SW 1271 (cell line): ENCODE measurements around the gene NHLRC4.
A peak's percentile ranks its signal among the peaks of the same experiment; 100 is the strongest.

Experiments used
- DNase-seq, 2 experiments: peaks; one replicate each; lab custom pipeline; 2025; lab: John Stamatoyannopoulos, UW

Gene NHLRC4

DNA sequence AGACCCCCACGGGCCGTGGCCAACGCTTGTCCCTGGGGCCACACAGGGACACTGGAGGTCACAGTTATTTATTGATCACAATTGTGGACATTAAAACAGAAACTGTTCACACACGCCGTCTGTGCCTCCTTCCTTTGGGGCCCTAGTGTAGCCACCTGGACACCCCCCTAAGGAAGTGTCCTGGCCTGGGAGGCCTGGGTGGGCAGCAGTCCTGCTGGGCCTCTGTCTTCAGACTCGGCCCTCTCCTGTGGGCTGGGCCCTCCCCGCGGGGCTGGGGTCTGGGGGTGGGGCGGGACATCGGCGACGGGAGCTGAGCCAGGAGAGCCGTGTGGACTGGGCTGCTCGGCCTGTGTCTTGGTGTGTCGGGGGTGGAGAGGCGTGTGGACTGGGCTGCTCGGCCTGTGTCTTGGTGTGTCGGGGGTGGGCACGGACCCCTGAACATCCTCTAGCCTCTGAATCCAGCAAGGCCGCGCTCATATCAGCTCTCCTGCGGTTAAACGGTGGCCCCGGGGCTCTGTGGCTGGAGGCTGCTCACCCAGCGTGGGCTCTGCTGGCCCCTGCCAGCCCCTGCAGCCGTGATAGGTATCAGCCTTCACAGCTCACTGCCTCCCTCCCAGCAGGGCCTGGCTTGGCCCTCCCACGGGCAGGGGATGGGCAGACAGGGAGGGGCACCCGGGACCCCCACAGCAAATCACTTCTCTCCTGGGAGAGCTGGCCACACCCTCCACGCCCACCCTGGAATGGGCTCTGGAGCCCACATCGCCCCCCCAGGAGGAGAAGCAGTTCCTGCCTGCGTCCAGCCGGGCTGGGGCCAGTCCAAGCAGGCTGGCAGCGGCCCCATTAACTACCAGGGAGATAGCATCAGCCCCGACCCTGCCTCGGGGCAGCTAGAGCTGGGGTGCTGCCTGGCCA is 1.1 kb upstream of the NHLRC4 start:
- no peak for DNase-seq

DNA sequence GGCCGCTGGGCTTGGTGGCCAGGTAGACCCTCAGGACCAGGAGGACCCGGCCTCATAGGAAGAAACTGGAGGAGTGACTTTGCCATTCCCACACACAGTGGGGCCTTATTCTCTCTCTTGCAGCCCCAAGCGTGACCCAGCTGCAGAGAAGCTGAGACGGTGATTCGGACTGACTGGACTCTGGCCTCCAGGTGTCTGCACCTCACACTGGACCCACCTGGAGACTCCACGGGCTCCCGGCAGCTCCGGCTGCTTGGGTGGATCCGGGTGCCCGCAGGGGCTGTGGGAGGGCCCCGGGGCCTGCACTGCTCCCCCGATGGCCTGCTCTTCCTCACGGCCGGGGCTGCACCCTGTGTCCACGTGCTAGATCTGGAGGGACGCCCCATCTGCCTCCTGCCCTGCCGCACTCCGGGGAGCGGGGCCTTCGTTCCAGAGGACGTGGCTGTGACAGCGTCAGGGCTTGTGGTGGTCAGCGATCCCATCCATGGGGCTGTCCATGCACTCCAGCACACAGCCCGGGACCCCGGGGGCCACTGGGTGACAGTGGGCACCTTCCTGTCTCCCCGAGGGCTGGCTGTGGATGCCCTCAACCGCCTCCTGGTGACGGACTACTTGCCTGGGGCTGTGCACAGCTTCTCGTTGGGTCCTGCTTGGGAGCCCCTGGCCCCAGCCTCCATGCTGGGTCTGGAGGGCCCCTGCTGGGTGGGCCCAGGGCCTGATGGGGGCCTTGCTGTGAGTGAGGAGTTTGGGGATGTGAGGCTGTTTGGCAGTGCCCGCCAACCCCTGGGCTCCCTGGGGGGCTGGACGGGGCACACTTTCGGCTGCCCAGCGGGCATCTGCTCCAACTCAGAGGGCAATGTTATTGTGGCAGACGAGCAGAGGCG is 810 bp downstream of the NHLRC4 start:
- DNase-seq = no peak

DNA sequence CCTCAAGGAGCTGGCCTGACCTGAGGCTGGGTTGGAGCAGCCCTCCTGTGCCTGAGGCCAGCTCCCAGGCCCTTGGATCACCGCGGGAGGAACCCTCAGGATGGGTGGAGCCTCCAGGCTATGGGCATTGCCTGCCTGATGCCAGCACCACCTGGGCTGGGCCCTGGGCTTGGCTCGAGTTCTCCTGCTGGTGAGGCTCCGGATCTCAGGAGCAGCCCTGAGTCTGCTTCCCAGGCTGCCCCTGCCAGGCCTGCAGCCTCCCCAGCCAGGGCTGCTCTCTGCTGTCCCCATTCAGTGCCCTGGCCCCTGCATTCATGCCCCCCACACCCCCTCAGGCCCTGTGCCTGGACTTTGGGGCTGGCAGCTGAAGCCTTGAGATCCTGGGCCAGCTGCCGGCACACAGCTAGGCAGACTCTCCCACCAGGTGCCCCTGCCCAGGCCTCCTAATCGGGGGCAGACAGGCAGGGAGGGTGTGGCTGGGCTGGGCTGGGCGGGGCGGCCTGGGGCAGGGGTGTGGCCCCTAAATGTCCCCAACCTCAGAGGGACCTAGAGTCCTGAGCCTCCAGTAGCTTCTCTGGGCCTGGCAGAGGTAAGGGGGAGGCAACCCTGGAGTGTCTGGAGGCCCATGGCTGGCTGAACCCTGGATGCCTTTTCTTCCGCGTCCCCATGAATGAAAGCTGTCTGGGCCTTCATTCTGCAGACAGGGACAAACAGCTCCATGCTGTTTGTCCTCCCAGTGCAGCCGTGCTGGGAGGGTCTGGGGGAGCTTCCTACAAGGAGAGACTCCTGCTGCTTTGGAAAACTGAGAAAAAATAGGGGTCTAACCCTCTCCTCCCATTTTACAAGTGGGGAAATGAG is 1.8 kb downstream of the NHLRC4 start:
- no peak for DNase-seq

DNA sequence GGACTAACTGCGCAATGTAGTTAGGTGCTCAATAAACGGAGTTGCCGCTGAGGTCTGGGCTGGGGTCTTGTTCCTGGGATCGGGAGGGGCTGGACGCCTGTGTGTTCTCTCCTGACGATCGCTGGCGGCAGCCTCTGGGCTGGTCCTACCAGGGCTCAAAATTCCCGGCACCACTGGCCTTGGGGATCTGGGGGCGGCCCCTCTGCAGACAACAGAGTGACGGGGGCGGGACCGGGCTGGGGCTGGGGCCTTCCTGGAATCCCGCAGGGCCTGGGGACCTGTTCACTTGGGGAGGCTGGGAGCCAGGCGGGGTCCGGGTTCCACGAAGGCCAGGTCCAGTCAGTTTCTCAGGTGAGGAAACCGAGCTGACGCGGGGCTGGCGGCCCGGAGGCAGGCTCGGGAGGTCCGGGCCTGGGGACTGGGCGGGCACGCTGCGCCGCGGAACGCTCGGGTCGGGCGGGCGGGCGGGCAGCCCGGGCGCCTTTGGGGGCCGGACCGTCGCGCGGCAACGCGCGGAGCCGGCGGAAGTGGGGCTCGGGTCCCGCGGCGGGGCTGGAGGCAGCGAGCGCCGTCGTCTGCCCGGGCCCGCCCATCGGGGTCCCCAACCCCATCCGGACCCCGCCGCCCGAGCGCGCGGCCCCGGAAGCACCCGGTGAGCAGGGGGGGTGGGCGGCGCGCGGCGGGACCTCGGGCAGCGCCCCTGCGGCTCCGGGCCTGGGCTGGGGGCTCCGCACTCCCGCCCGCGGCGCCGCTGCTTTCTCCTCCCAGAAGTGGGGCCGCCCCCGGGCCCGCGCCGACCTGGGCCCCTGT is 2.8 kb downstream of the NHLRC4 start, which contains the start of gene PIGQ:
Gene PIGQ (plus strand): TSS at position 524 of the 810 bp plus-strand sequence. CDS start 4,107 bp downstream, outside the sequence.
- peak in 1 of 2 experiments; percentile 15 for DNase-seq

DNA sequence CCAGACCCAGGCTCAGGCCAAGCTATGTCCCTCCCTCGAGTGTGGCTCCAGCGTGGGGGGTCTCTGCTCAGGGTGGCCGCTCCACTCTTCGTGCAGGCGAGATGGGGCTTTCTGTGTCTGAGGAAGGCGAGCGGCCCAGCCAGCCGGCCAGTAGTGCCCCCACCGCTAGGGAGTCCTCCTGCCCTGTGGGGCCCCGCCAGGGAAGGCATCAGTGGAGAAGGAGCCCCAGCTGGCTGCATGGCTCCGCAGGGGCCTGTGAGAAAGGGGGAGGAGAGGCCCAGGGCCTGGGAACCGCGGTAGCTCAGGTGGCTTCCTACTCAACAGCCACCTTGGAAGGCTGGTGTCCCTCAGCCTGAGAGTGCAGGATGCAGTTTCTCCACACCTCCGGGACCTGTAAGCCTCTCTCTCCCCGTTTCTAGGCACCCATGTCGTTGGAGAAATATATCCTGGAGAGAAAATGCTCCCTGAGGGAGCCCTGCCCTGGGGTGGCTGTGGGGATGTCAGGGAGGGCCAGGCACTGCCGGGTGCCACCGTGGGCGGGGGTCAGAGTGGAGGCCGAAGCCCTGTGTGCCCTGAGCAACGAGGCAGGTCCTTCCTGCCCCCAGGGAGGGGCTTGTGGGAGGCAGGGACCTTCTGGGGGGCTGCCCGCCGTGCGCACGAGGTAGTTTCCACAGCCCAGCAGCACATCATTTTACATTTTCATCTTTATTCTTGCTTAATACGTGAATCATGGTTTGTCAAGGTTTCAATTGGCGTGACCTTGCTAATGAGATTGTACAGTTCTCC is 6.3 kb downstream of the NHLRC4 start:
- no peak for DNase-seq

DNA sequence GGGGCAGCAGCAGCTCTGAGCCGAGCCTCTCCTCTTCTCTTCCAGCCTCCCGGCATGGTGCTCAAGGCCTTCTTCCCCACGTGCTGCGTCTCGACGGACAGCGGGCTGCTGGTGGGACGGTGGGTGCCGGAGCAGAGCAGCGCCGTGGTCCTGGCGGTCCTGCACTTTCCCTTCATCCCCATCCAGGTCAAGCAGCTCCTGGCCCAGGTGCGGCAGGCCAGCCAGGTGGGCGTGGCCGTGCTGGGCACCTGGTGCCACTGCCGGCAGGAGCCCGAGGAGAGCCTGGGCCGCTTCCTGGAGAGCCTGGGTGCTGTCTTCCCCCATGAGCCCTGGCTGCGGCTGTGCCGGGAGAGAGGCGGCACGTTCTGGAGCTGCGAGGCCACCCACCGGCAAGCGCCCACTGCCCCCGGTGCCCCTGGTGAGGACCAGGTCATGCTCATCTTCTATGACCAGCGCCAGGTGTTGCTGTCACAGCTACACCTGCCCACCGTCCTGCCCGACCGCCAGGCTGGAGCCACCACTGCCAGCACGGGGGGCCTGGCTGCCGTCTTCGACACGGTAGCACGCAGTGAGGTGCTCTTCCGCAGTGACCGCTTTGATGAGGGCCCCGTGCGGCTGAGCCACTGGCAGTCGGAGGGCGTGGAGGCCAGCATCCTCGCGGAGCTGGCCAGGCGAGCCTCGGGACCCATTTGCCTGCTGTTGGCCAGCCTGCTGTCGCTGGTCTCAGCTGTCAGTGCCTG is 7.4 kb downstream of the NHLRC4 start:
- DNase-seq = no peak

DNA sequence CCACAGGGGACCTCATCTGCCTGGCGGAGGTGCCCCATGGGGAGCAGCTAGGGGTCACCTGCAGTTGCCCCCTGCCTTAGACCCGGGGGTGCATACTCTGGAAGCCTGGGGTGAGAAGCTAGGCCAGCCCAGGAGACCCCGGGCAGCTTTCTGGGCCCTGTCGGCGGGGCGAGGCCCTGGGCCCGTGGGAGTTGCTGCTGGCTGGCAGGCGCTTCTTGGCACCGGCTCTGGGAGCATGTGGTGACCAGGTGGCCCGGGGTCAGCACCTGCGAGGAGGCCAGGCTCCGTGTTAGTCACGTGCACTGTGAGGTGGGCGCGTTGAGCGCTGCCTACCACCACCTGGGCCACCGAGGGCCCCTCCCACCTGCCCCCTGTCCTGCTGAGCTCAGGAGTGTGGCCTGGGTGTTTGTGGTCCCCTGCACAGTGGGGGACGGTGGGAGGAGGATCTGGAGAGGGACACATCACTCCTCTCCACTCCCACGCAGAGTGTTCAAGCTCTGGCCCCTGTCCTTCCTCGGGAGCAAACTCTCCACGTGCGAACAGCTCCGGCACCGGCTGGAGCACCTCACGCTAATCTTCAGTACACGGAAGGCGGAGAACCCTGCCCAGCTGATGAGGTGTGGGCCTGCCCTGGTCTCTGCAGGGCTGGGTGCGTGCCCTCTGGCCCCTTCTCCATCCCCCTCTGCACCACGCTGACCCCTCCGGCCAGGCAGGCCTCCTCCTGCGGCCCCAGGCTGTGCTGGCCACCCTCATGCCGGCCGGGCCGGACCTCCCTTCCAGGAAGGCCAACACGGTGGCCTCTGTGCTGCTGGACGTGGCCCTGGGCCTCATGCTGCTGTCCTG is 8.8 kb downstream of the NHLRC4 start:
- DNase-seq = no peak

DNA sequence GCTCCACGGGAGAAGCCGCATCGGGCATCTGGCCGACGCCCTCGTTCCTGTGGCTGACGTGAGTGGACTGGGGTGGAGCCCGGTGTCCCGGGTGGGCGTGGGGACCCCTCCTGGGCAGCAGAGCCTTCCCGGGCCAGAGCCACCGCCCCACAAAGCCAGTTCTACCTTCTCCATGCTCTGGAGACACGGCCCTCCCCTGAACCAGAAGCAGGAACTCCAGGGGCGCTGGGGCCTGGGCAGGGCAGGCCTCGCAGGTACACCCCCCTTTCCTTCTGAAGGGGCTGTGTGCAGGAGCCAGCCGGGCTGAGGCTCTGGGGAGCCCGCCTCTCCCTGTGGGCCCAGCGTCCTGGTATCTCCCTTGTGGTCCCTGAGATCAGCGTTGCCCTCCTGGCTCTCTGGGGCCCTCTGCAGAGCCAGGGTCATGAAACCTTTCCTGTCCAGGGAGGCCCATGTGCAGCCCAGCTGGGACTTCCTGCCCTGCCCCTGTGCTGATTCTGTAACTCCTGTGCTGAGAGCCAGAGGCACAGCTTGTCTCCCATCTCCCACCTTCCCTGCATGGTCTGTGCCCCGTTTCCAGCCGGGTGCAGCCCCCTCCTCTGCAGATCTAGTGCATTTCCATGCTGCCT is 9.5 kb downstream of the NHLRC4 start:
- DNase-seq = no peak

DNA sequence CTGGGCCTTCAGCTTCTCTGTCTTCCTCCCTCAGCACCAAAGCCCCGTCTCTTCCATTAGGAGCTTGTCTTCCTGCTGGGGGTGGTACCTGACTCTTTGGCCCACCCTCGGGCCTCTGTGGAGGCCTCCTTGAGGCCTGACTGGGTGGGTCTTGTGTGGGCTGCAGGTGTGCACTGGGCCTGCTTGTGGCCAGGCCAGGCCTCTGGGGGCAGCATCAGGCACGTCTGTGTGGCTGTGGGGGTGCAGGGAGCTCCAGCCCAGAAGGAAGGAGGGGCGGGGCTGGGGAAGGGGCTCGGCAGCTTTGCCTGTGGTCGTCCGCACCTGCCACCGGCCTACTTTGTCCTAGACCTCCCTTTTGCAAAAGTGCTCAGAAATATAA is 10.0 kb downstream of the NHLRC4 start:
- no peak for DNase-seq

DNA sequence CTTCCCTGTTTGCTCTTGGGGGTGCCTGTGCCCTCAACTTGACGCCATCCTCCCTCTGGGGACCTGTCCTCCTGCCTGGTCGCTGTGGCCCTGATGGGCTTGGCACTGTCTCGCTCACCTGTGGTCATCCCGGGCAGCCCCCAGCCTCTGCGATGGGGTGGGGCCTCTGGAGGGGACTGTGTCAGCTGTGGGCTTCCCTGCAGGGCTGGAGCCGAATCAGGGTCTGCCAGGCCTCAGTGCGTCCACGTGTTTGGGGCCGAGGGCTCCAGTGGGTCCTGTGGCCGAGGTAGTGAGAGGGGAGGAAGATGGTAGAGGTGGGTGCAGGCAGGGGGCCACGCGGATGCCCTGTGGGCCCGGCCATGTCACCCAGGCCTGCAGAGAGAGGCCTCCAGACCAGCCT is 11.0 kb downstream of the NHLRC4 start:
- no peak for DNase-seq

DNA sequence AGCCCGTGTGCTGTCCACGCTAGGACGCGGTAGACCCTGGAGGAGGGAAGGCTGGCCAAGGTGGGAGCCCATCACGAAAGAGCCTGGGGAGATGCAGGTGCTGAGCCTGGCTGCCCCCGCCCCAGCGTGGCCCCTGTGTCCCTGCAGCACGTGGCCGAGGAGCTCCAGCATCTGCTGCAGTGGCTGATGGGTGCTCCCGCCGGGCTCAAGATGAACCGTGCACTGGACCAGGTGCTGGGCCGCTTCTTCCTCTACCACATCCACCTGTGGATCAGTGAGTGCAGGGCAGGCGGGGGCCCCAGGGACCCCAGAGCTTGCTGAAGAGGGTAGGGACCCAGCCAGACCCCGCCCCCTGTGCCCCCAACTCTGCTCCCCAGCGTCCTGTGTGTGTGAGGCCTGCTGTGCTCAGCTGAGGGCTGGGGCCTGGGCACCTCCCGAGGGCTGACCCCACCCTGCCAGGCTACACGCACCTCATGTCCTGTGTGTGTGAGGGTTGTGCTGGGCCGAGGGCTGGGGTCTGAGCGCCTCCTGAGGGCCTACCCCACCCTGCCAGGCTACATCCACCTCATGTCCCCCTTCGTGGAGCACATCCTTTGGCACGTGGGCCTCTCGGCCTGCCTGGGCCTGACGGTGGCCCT is 11.5 kb downstream of the NHLRC4 start:
- DNase-seq = no peak

DNA sequence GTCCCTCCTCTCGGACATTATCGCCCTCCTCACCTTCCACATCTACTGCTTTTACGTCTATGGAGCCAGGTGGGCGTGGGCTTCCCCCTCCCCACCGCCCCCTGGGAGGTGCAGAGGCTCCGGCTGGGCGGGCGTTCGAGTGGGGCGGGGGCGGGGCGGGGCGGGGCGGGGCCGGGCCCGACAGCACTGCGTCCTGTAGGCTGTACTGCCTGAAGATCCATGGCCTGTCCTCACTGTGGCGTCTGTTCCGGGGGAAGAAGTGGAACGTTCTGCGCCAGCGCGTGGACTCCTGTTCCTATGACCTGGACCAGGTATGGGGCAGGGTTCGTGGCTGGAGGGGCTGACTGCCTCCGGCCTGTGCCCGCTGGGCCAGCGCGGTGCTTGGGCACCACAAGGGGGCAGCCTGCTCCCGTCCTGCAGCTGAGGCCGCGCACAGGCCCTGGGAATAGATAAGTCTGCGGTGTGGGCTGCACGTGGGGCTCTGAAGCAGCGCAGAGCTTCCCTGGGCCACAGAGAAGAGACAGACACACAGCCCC is 12.1 kb downstream of the NHLRC4 start:
- DNase-seq = no peak

DNA sequence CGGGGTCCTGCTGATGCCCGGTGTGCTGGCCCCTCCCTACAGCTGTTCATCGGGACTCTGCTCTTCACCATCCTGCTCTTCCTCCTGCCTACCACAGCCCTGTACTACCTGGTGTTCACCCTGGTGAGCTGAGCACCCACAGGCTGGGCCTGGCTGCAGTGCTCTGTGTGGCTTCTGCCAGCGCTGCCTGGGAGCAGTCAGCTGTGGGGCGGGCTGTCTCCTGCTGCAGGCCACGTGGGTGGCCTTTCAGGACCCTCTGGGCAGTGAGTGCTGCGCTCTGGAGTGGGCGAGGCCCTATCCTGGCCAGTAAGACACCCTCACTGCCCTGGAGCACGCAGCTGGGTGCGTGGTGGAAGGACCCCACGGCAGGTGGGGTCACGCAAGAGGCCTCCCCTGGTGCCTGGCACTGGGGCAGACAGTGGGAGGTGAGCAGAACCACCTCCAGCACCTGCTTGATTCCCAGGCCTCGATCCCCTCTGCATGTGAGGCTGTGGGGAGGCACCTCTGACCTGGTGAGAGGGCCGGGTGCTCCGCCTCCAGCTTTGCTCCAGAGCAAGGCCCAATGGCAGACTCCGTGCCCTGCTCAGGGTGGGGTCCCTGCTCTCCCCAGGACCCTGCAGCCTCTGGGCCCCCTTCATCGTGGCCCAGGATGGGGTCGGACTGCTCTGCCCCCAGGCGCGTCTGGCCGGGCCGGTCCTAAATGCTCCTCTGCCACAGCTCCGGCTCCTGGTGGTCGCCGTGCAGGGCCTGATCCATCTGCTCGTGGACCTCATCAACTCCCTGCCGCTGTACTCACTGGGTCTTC is 13.5 kb downstream of the NHLRC4 start:
- DNase-seq = no peak

DNA sequence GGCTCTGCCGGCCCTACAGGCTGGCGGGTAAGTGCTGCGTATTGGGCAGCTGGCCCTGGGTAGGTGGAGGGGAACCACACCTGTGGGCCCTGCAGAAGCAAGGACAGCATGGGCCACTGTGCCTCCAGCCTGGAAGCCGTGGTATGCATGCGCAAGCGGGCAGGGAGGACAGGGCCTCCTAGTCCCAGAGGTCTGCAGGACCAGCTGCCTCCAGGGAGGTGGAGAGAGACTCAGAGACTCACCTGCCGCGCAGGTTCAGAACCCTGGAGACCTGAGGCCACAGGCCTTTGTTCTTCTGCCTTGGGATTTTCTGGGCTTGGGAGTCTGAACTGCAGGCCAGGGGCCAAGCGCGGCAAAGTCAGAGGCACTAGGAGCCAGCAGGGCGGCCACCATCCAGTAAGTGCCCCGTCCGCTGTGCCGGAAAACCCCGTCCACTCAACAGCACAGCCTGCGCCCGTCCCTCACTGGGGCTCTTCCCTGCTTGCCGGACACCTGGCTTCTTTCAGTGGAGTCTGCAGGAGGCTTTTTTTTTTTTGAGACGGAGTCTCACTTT is 14.2 kb downstream of the NHLRC4 start:
- no peak for DNase-seq

DNA sequence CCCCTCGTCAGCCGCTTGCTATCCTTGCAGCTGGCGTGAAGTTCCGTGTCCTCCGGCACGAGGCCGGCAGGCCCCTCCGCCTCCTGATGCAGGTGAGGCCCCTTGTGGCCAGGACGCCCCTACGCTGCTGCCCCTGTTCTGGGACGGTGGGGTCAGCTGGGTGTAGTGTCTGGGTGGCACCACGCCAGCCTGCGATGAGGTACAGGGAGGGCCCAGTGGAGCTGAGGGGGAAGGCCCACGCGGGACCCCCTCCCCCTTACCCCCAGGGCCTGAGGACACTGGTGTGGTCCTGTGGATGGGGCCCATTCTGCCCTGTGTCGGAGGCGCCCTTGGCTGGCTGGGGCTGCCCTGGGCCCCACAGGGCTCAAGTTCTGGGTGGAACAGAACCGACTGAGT is 15.4 kb downstream of the NHLRC4 start:
- DNase-seq = no peak
